Large intestine (tissue), 3 donors: ENCODE data around the gene TMEM184A. TPM values are rescaled to one million over a fixed set of nuclear protein-coding genes. Genes with fewer than 3 reads are reported as not detected.

Experiments
- DNase-seq, 2 donors: peaks; one replicate each; pipeline versions ENCODE4 v3.0.0 to v3.0.0-alpha.2; 2013
- H3K27ac ChIP-seq: one replicate; pipeline ENCODE4 v1.5.1; 2013; ENCODE audit warnings: low read length
- H3K27me3 ChIP-seq: 2 replicates; pipeline ENCODE4 v1.6.1; 2013; ENCODE audit warnings: low read length; ENCODE audit not compliant: control insufficient read depth, insufficient read depth
- H3K36me3 ChIP-seq: 2 replicates; pipeline ENCODE4 v1.6.1; 2013; ENCODE audit warnings: low read length; ENCODE audit not compliant: control insufficient read depth, insufficient read depth
- H3K4me1 ChIP-seq: one replicate; pipeline ENCODE4 v1.6.1; 2013; ENCODE audit warnings: low read length; ENCODE audit not compliant: control insufficient read depth, insufficient read depth
- H3K4me3 ChIP-seq: one replicate; pipeline ENCODE4 v1.5.1; 2013; ENCODE audit warnings: low read length
- H3K9me3 ChIP-seq: one replicate; pipeline ENCODE4 v1.6.1; 2013; ENCODE audit warnings: mild to moderate bottlenecking, low read depth, low read length, moderate library complexity; ENCODE audit not compliant: control insufficient read depth
- WGBS: methylation state at CpG from one replicate; pipeline ENCODE4 v1.1.5; 2013; ENCODE audit warnings: low lambda C conversion rate; ENCODE audit not compliant: insufficient coverage; 5-methylcytosine and 5-hydroxymethylcytosine counted together
- polyA plus RNA-seq: library from polyadenylated mRNA; unstranded; fragments of 120-200 nt; gene quantifications from one replicate; pipeline ENCODE4 v1.2.1, GENCODE V29; 2013

The TMEM184A gene
- polyA plus RNA-seq, 1 donor, result 58.6 TPM

- Histone ChIP-seq H3K36me3 (no peaks in the 10 kb centered on the region), H3K4me3 (no peak overlapping the region), H3K9me3 (no peaks in the 10 kb centered on the region), H3K4me1 (no peaks in the 10 kb centered on the region), H3K27me3 (peaks cover under 1% of the 10 kb centered on the region), H3K27ac (no peak overlapping the region)
- no peak for DNase-seq
- WGBS, result no CpG with 5 or more reads among the region's 11 CpGs
Observed at GRCh38 chr7:1597791-1598190, 41.8 kb upstream of the TMEM184A start.

GRCh38 chr7:1597066-1597760, 41.2 kb upstream of the TMEM184A start:
- Histone ChIP-seq H3K27ac (no peak overlapping the region), H3K36me3 (no peaks in the 10 kb centered on the region), H3K27me3 (peaks cover 5% of the 10 kb centered on the region), H3K4me1 (no peaks in the 10 kb centered on the region), H3K4me3 (no peak overlapping the region), H3K9me3 (no peaks in the 10 kb centered on the region)
- no CpG with 5 or more reads among the region's 16 CpGs for WGBS
- no peak for DNase-seq

GRCh38 chr7:1596181-1597043, 40.4 kb upstream of the TMEM184A start:
- Histone ChIP-seq H3K27me3 (peaks cover 12% of the 10 kb centered on the region), H3K4me1 (no peaks in the 10 kb centered on the region), H3K9me3 (no peaks in the 10 kb centered on the region), H3K36me3 (no peaks in the 10 kb centered on the region), H3K4me3 (no peak overlapping the region), H3K27ac (no peak overlapping the region)
- DNase-seq, result no peak
- no CpG with 5 or more reads among the region's 39 CpGs for WGBS

GRCh38 chr7:1595636-1596035, 39.6 kb upstream of the TMEM184A start:
- Histone ChIP-seq H3K27me3 (peaks cover 19% of the 10 kb centered on the region), H3K9me3 (no peaks in the 10 kb centered on the region), H3K36me3 (no peaks in the 10 kb centered on the region), H3K4me1 (no peaks in the 10 kb centered on the region), H3K4me3 (no peak overlapping the region), H3K27ac (no peak overlapping the region)
- no peak for DNase-seq
- no CpG with 5 or more reads among the region's 12 CpGs for WGBS

- Histone ChIP-seq H3K4me1 (no peaks in the 10 kb centered on the region), H3K36me3 (no peaks in the 10 kb centered on the region), H3K27ac (no peak overlapping the region), H3K27me3 (peaks cover 21% of the 10 kb centered on the region), H3K4me3 (no peak overlapping the region), H3K9me3 (no peaks in the 10 kb centered on the region)
- WGBS, result 94% methylated on average over 3 of the region's 3 CpGs
- DNase-seq, result no peak
Observed at GRCh38 chr7:1595027-1595426, 39.0 kb upstream of the TMEM184A start.

DNA sequence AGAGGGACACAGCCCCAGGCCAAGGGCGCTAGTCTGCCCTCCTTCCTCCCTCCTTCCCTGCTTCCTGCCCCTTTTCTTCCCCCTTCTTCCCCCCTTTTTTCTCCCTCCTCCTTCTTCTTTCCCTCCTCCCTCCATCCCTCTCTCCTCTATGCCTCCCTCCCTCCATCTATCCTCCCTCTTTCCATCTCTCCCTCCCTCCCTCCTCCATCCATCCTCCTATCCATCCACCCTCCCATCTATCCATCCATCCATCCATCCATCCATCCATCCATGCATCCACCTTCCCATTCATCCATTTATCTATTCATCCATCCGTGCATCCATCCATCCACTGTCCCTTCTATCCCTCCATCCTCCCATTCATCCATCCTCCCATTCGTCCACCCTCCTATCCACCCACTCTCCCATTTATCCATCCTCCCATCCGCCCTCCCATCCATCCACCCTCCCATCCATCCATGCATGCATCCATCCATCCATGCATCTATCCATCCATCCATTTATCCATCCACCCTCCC, 38.0 kb upstream of the TMEM184A start:
- no peaks in the 10 kb centered on the region for H3K9me3 ChIP-seq
- 68% methylated on average over 4 of the region's 4 CpGs for WGBS
- DNase-seq, result no peak
- H3K36me3 ChIP-seq, result no peaks in the 10 kb centered on the region
- H3K4me1 ChIP-seq, result no peaks in the 10 kb centered on the region
- no peak overlapping the region for H3K27ac ChIP-seq
- no peak overlapping the region for H3K4me3 ChIP-seq
- H3K27me3 ChIP-seq, result peaks cover 21% of the 10 kb centered on the region

GRCh38 chr7:1593091-1593866, 37.3 kb upstream of the TMEM184A start:
- peaks cover 21% of the 10 kb centered on the region for H3K27me3 ChIP-seq
- no peak for DNase-seq
- H3K9me3 ChIP-seq, result no peaks in the 10 kb centered on the region
- H3K27ac ChIP-seq, result no peak overlapping the region
- no peak overlapping the region for H3K4me3 ChIP-seq
- no peaks in the 10 kb centered on the region for H3K4me1 ChIP-seq
- WGBS, result no CpG with 5 or more reads among the region's 19 CpGs
- no peaks in the 10 kb centered on the region for H3K36me3 ChIP-seq

DNA sequence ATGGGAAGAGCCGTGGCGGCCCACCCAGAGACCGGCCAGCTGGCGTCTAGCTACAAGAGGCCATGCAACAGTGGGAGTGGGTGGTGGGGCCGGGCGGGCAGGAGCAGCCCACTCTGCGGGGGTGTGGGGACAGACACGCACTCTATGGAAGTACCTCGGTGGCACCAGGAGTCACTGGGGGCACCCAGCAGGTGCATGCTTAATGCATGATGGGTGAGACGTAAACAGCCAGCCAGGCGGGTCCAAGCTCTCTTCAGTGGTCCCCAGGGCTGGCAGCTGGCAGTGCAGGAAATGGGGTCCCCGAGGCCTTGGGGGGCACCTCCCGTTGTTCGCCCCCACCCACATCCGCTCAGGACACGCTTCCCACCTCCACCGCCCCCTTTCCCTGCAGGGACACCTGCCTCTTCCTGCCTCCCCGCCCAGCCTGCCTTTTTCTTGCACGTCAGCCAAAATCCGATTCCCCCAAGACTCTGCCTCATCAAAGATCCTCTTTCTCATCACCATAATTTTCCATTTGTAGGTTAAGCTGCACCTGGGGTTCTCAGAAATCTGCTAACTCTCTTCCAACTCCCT, 36.4 kb upstream of the TMEM184A start:
- Histone ChIP-seq H3K36me3 (no peaks in the 10 kb centered on the region), H3K9me3 (no peaks in the 10 kb centered on the region), H3K27ac (no peak overlapping the region), H3K4me1 (no peaks in the 10 kb centered on the region), H3K27me3 (peaks cover 21% of the 10 kb centered on the region), H3K4me3 (no peak overlapping the region)
- no CpG with 5 or more reads among the region's 20 CpGs for WGBS
- no peak for DNase-seq

- H3K4me1 ChIP-seq, result no peaks in the 10 kb centered on the region
- no peak overlapping the region for H3K4me3 ChIP-seq
- H3K27ac ChIP-seq, result no peak overlapping the region
- H3K36me3 ChIP-seq, result no peaks in the 10 kb centered on the region
- DNase-seq, result no peak
- WGBS, result no CpG with 5 or more reads among the region's 15 CpGs
- H3K9me3 ChIP-seq, result no peaks in the 10 kb centered on the region
- H3K27me3 ChIP-seq, result peaks cover 21% of the 10 kb centered on the region
Observed at GRCh38 chr7:1591876-1592275, 35.9 kb upstream of the TMEM184A start.

DNA sequence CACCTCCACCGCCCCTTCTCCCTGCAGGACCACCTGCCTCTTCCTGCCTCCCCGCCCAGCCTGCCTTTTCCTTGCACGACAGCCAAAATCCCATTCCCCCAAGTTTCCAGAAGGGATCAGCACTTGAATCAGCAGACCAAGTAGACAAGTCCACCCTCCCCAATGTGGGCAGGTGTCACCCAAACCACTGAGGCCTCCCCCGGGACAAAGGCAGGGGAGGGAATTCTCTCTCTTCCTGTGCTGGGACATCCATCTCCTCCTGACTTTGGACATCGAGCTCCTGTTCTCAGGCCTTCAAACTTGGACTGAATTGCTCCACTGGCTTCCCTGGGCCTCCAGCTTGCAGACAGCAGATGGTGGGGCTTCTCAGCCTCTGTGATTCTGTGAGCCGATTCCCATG, 35.4 kb upstream of the TMEM184A start:
- no peak overlapping the region for H3K4me3 ChIP-seq
- no peaks in the 10 kb centered on the region for H3K36me3 ChIP-seq
- no peaks in the 10 kb centered on the region for H3K4me1 ChIP-seq
- no peaks in the 10 kb centered on the region for H3K9me3 ChIP-seq
- peaks cover 21% of the 10 kb centered on the region for H3K27me3 ChIP-seq
- no peak overlapping the region for H3K27ac ChIP-seq
- no CpG with 5 or more reads among the region's 6 CpGs for WGBS
- DNase-seq, result no peak
